Osteoblast (primary cell): ENCODE data around the gene TGM6. TPM values are rescaled to one million over a fixed set of nuclear protein-coding genes. Genes with fewer than 3 reads are reported as not detected.

Experiments used
- DNase-seq: peaks from one replicate; pipeline ENCODE4 v3.0.0; 2011; ENCODE audit warnings: low spot score, mixed read lengths; ENCODE audit not compliant: insufficient read length; ENCODE audit errors: missing footprints
- H2AFZ ChIP-seq: 2 replicates; pipeline ENCODE4 v1.6.0; 2011; ENCODE audit warnings: mild to moderate bottlenecking, low read length
- H3K27ac ChIP-seq: 2 replicates; pipeline ENCODE4 v1.5.1; 2011; ENCODE audit warnings: mild to moderate bottlenecking, low read depth, low read length, moderate library complexity
- H3K27me3 ChIP-seq: 2 replicates; pipeline ENCODE4 v1.6.0; 2012; ENCODE audit warnings: mild to moderate bottlenecking, control low read depth, inconsistent platforms, low read length, moderate library complexity; ENCODE audit not compliant: insufficient read depth
- H3K36me3 ChIP-seq: 2 replicates; pipeline ENCODE4 v1.5.1; 2011; ENCODE audit warnings: mild to moderate bottlenecking, low read length, control low read depth, moderate library complexity; ENCODE audit not compliant: insufficient read depth
- H3K4me1 ChIP-seq: 2 replicates; pipeline ENCODE4 v1.5.1; 2011; ENCODE audit warnings: mild to moderate bottlenecking, low read length, control low read depth, moderate library complexity; ENCODE audit not compliant: insufficient read depth
- H3K4me2 ChIP-seq: 2 replicates; pipeline ENCODE4 v1.6.0; 2011; ENCODE audit warnings: mild to moderate bottlenecking, low read length; ENCODE audit not compliant: insufficient read depth
- H3K4me3 ChIP-seq: fragments of 200-600 bp; sonication (generic); 3 replicates; pipeline ENCODE4 v1.5.1; 2012; ENCODE audit warnings: mild to moderate bottlenecking, low read length, inconsistent platforms; ENCODE audit not compliant: insufficient read depth
- H3K79me2 ChIP-seq: 2 replicates; pipeline ENCODE4 v1.6.0; 2012; ENCODE audit warnings: mild to moderate bottlenecking, low read length, control low read depth, inconsistent platforms; ENCODE audit not compliant: insufficient read depth
- H3K9me3 ChIP-seq: 2 replicates; pipeline ENCODE4 v1.5.1; 2011; ENCODE audit warnings: low read depth, low read length, control low read depth
- H4K20me1 ChIP-seq: 2 replicates; pipeline ENCODE4 v1.6.0; 2012; ENCODE audit warnings: mild to moderate bottlenecking, low read length, control low read depth; ENCODE audit not compliant: insufficient read depth
- total RNA-seq: library from RNA; depleted of rRNA; stranded (reverse); fragments of >200 nt; gene quantifications from 2 replicates; pipeline ENCODE4 v1.2.3, GENCODE V29; 2012
- TF ChIP-seq, protein P1 (sequence below): IDR thresholded peaks from 2 replicates; pipeline ENCODE4 v1.5.1; 2011; ENCODE audit warnings: mild to moderate bottlenecking, low read depth, low read length, moderate library complexity; ENCODE audit errors: extremely low read depth

TGM6 gene
- total RNA-seq, 1 donor, result not detected

DNA sequence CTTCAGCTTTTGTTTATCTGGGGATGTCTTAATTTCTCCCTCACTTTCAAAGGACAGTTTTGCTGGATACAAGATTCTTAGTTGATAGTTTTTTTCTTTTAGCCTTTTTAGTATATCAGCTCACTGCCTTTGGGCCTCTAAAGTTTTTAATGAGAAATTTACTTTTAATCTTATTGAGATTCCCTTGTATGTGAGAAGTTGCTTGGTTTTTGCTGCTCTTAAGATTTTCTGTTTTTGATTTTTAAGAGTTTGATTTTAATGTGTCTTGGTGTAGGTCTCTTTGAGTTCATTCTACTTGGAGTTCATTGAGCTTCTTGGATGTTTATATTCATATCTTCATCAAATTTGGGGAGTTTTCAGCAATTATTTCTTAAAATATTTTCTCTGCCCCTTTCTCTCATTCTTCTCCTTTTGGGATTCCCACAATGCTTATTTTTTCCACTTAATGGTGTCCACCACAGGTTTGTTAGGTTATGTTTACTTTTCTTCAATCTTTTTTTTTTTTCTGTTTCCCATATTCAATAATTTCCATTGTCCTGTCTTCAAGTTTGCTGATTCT is 19.6 kb upstream of the TGM6 start:
- Histone ChIP-seq H3K27ac (no peak overlapping the region), H3K79me2 (no peaks in the 10 kb centered on the region), H3K27me3 (peaks cover 7% of the 10 kb centered on the region), H3K9me3 (no peaks in the 10 kb centered on the region), H3K4me2 (no peak overlapping the region), H3K36me3 (no peaks in the 10 kb centered on the region), H4K20me1 (no peaks in the 10 kb centered on the region), H2AFZ (no peak overlapping the region), H3K4me1 (no peaks in the 10 kb centered on the region), H3K4me3 (no peak overlapping the region)
- TF ChIP-seq, protein P1, sequence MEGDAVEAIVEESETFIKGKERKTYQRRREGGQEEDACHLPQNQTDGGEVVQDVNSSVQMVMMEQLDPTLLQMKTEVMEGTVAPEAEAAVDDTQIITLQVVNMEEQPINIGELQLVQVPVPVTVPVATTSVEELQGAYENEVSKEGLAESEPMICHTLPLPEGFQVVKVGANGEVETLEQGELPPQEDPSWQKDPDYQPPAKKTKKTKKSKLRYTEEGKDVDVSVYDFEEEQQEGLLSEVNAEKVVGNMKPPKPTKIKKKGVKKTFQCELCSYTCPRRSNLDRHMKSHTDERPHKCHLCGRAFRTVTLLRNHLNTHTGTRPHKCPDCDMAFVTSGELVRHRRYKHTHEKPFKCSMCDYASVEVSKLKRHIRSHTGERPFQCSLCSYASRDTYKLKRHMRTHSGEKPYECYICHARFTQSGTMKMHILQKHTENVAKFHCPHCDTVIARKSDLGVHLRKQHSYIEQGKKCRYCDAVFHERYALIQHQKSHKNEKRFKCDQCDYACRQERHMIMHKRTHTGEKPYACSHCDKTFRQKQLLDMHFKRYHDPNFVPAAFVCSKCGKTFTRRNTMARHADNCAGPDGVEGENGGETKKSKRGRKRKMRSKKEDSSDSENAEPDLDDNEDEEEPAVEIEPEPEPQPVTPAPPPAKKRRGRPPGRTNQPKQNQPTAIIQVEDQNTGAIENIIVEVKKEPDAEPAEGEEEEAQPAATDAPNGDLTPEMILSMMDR, result no peak
- no peak for DNase-seq

DNA sequence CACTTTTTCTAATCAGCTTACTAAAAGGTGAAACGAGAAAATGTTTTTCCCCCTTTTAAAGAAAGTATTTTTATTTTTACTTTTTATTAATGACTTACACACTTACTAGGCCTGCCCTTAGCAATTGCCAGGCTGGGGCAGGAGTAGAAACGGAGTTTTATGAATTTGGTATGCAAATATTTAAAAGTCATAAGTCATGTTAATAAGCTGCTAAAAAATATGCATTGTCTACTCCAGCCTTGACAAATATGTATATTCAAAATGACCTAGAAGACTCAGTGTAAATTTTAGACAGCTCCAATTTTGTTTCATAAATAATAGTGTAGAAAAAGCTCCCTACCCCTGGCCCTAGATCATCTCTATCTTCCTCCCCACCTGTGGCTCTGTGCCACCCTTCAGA is 17.5 kb upstream of the TGM6 start:
- no peak overlapping the region for H3K4me3 ChIP-seq
- H3K4me2 ChIP-seq, result no peak overlapping the region
- no peak overlapping the region for H3K27ac ChIP-seq
- H3K9me3 ChIP-seq, result no peaks in the 10 kb centered on the region
- no peak for DNase-seq
- H3K27me3 ChIP-seq, result peaks cover 2% of the 10 kb centered on the region
- no peaks in the 10 kb centered on the region for H4K20me1 ChIP-seq
- H3K4me1 ChIP-seq, result no peaks in the 10 kb centered on the region
- no peaks in the 10 kb centered on the region for H3K36me3 ChIP-seq
- no peak overlapping the region for H2AFZ ChIP-seq
- H3K79me2 ChIP-seq, result no peaks in the 10 kb centered on the region
- TF ChIP-seq, protein P1, result no peak

DNA sequence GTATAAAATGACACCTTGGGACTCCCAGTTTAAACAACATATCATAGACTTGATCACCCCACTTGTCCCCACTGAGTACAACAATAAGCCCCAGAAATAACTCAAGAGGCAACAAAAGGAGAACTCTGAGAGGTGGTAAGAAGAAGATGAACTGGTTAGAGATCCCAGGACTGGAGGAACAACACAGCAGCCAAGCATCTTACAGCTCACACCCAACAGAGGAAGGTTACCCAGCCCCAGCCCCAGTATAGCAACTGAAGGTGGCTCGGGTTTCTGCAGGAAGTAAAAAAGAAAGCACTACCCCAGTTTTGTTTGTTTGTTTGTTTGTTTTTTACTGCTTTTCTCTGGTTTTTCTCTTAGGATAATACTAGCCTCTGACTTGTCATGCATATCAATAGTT is 17.1 kb upstream of the TGM6 start:
- DNase-seq, result no peak
- Histone ChIP-seq H4K20me1 (no peaks in the 10 kb centered on the region), H3K27me3 (no peaks in the 10 kb centered on the region), H3K4me3 (no peak overlapping the region), H3K4me2 (no peak overlapping the region), H3K9me3 (no peaks in the 10 kb centered on the region), H3K79me2 (no peaks in the 10 kb centered on the region), H3K27ac (no peak overlapping the region), H3K36me3 (no peaks in the 10 kb centered on the region), H2AFZ (no peak overlapping the region), H3K4me1 (no peaks in the 10 kb centered on the region)
- TF ChIP-seq, protein P1, result no peak

DNA sequence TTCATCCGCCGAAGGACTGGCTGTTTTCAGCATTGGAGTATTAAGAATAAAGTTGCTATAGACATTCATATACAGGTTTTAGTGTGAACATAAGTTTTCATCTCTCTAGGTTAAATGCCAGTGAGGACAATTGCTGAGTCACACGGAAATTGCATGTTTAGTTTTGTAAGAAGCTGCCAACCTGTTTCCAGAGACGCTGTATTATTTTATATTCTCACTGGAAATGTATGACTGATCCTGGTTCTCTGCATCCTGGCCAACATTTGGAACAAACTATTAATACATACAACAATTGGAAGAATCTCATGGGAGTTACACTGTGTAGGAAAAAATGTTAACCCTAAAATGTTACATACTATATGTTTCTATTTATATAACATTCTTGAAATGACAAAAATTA is 16.7 kb upstream of the TGM6 start:
- DNase-seq, result no peak
- Histone ChIP-seq H3K4me2 (no peak overlapping the region), H2AFZ (no peak overlapping the region), H4K20me1 (no peaks in the 10 kb centered on the region), H3K9me3 (no peaks in the 10 kb centered on the region), H3K79me2 (no peaks in the 10 kb centered on the region), H3K36me3 (no peaks in the 10 kb centered on the region), H3K4me3 (no peak overlapping the region), H3K27ac (no peak overlapping the region), H3K27me3 (no peaks in the 10 kb centered on the region), H3K4me1 (no peaks in the 10 kb centered on the region)
- TF ChIP-seq, protein P1, result no peak
